ENCODE measurements around the gene ELAPOR2. TPM values are rescaled to one million over a fixed set of nuclear protein-coding genes. Genes with fewer than 3 reads are reported as not detected.
"Not testable (repeated sequence)": the region's sequence is repeated elsewhere in the genome, so short reads cannot be mapped to it uniquely, and the experiment has no call there.

ELAPOR2 gene
- total RNA-seq, 1 donor from 2014 or later = 6.4 TPM

GRCh38 chr7:87048839-87049238 lies 10.6 kb downstream of the ELAPOR2 start:
- no peak for ATAC-seq
- intact Hi-C loops (cut with DNase I) = no loop called here
- no peak for DNase-seq (ENCODE audit: missing footprints)

GRCh38 chr7:87046456-87046855 lies 13.0 kb downstream of the ELAPOR2 start:
- intact Hi-C loops (cut with DNase I) = no loop called here
- no peak for DNase-seq (ENCODE audit: missing footprints)
- ATAC-seq = no peak

GRCh38 chr7:87044713-87045112 lies 14.7 kb downstream of the ELAPOR2 start:
- ATAC-seq; DNase-seq (ENCODE audit: missing footprints); intact Hi-C loops (cut with DNase I): not testable (repeated sequence)

- ATAC-seq; intact Hi-C loops (cut with DNase I); DNase-seq (ENCODE audit: missing footprints): not testable (repeated sequence)
Measured at GRCh38 chr7:87041586-87041985, 17.9 kb downstream of the ELAPOR2 start.

GRCh38 chr7:87039691-87040299 lies 19.7 kb downstream of the ELAPOR2 start:
- intact Hi-C loops (cut with DNase I); ATAC-seq; DNase-seq (ENCODE audit: missing footprints): not testable (repeated sequence)

GRCh38 chr7:87038993-87039690 lies 20.3 kb downstream of the ELAPOR2 start:
- ATAC-seq (no peak), DNase-seq (ENCODE audit: missing footprints) (no peak)
- intact Hi-C loops (cut with DNase I) = no loop called here

GRCh38 chr7:87036985-87037384 lies 22.5 kb downstream of the ELAPOR2 start:
- DNase-seq (ENCODE audit: missing footprints) (no peak), ATAC-seq (no peak)
- intact Hi-C loops (cut with DNase I) = no loop called here

GRCh38 chr7:87032604-87033339 lies 26.7 kb downstream of the ELAPOR2 start:
- intact Hi-C loops (cut with DNase I) = no loop called here
- ATAC-seq (no peak), DNase-seq (ENCODE audit: missing footprints) (no peak)

GRCh38 chr7:87029078-87029477 lies 30.4 kb downstream of the ELAPOR2 start:
- ATAC-seq (no peak), DNase-seq (ENCODE audit: missing footprints) (no peak)
- intact Hi-C loops (cut with DNase I) = no loop called here

- DNase-seq (ENCODE audit: missing footprints) = no peak
- no peak for ATAC-seq
- intact Hi-C loops (cut with DNase I) = no loop called here
Measured at GRCh38 chr7:87028636-87029035, 30.8 kb downstream of the ELAPOR2 start.

- DNase-seq (ENCODE audit: missing footprints) (no peak), ATAC-seq (no peak)
- intact Hi-C loops (cut with DNase I) = no loop called here
Measured at GRCh38 chr7:87027900-87028299, 31.6 kb downstream of the ELAPOR2 start.

- intact Hi-C loops (cut with DNase I) = no loop called here
- no peak for ATAC-seq
- no peak for DNase-seq (ENCODE audit: missing footprints)
Measured at GRCh38 chr7:87021285-87021684, 38.2 kb downstream of the ELAPOR2 start.

- intact Hi-C loops (cut with DNase I) = no loop called here
- ATAC-seq (no peak), DNase-seq (ENCODE audit: missing footprints) (no peak)
Measured at GRCh38 chr7:87016606-87017005, 42.8 kb downstream of the ELAPOR2 start.

GRCh38 chr7:87013840-87014190 lies 45.6 kb downstream of the ELAPOR2 start:
- intact Hi-C loops (cut with DNase I) = no loop called here
- DNase-seq (ENCODE audit: missing footprints) (no peak), ATAC-seq (no peak)

GRCh38 chr7:87013136-87013839 lies 46.2 kb downstream of the ELAPOR2 start:
- intact Hi-C loops (cut with DNase I) = no loop called here
- DNase-seq (ENCODE audit: missing footprints) = no peak
- no peak for ATAC-seq

Other genes with a start within 250 kb of the ELAPOR2 start
- gene DMTF1, start 92.8 kb upstream of the ELAPOR2 start, total RNA-seq = 22.1 TPM
- 5.9 TPM for gene TMEM243, start 160.1 kb upstream of the ELAPOR2 start, total RNA-seq